Sigmoid colon (tissue), 7 donors: ENCODE measurements around the gene FABP3. TPM values are rescaled to one million over a fixed set of nuclear protein-coding genes. Genes with fewer than 3 reads are reported as not detected.

ENCODE experiments used
- DNase-seq: peaks from one replicate; pipeline ENCODE4 v3.0.0-alpha.2; 2019
- H3K27ac ChIP-seq, 4 donors: fragments of 200-600 bp; sonication (generic); one replicate each; pipeline ENCODE4 v1.5.1; 2016 to 2019; ENCODE audit warnings: mild to moderate bottlenecking in 1 of 4
- H3K27me3 ChIP-seq, 3 donors: fragments of 200-600 bp; sonication (generic); one replicate each; pipeline ENCODE4 v1.5.1; 2019; ENCODE audit warnings: mild to moderate bottlenecking in 1 of 3
- H3K36me3 ChIP-seq, 4 donors: fragments of 200-600 bp; sonication (generic); one replicate each; pipeline ENCODE4 v1.5.1; 2016 to 2019
- H3K4me1 ChIP-seq, 4 donors: fragments of 200-600 bp; sonication (generic); one replicate each; pipeline ENCODE4 v1.5.1; 2017 to 2019
- H3K4me3 ChIP-seq, 4 donors: fragments of 200-600 bp; sonication (generic); one replicate each; pipeline ENCODE4 v1.5.1; 2017 to 2019; ENCODE audit warnings: mild to moderate bottlenecking in 2 of 4, moderate library complexity in 1 of 4
- H3K9me3 ChIP-seq, 4 donors: fragments of 200-600 bp in 3 of 4; sonication (generic) in 3 of 4; one replicate each; pipeline versions ENCODE4 v1.5.1 to v1.6.1; 2013 to 2019
- EP300 ChIP-seq, 4 donors: sonication (generic); formaldehyde crosslinking; IDR thresholded peaks; one replicate each; pipeline ENCODE4 v1.6.1; 2017; ENCODE audit warnings: antibody characterized with exemption in 4 of 4
- POLR2A ChIP-seq, 2 donors: fragments of 450-650 bp; IDR thresholded peaks; one replicate each; pipeline ENCODE4 v1.6.1; 2016; ENCODE audit warnings: antibody characterized with exemption in 2 of 2, mild to moderate bottlenecking in 2 of 2, moderate library complexity in 2 of 2
- POLR2AphosphoS5 ChIP-seq, 4 donors: sonication (generic); formaldehyde crosslinking; IDR thresholded peaks; one replicate each; pipeline ENCODE4 v1.6.1; 2017; ENCODE audit warnings: antibody characterized with exemption in 4 of 4
- WGBS, 2 donors: extraction: QIAGEN DNeasy Blood & Tissue Kit; methylation state at CpG; one replicate each; pipeline ENCODE4 v1.1.7; 2013; 5-methylcytosine and 5-hydroxymethylcytosine counted together
- intact Hi-C: fragments of 100-400 bp; cut with DNase I; formaldehyde crosslinking; loops from one replicate; pipeline ENCODE4 v1.15.1; 2023
- polyA plus RNA-seq, 3 donors: library from polyadenylated mRNA; stranded (reverse); fragments of 200-250 nt; gene quantifications; one replicate each; pipeline ENCODE4 v1.2.3, GENCODE V29; 2013
- total RNA-seq, 4 donors: library from RNA; depleted of rRNA; stranded (reverse); fragments of >200 nt; gene quantifications; one replicate each; pipeline ENCODE4 v1.1.0, GENCODE V29; 2016
- TF ChIP-seq, protein P1 (sequence below), 4 experiments: fragments of 450-650 bp in 3 of 4; fragments of 200-600 bp in 1 of 4; IDR thresholded peaks; one replicate each; pipeline ENCODE4 v1.5.1; 2016 to 2019; ENCODE audit warnings: antibody characterized with exemption in 4 of 4, mild to moderate bottlenecking in 3 of 4, moderate library complexity in 2 of 4
- donor health status: healthy with polysubstance abuse.
- donor health status: Bipolar disorder and iron deficiency.
- donor health status: healthy.

The FABP3 gene
- total RNA-seq (10 to 100 TPM in 3 of 4 donors, 1 to 10 TPM in 1; 6.4 to 26.3 (median 19.6) TPM), polyA plus RNA-seq (10 to 100 TPM; 10.0 to 31.2 (median 16.4) TPM)

- peak within 1 kb of the TSS; percentile 79 to 89 (median 85) for H3K27ac ChIP-seq
These were observed at the start of gene FABP3 for GRCh38 chr1:31373056-31373896. FABP3 (minus strand) TSS chr1:31373076; CDS start chr1:31373014, 62 bp downstream.

DNA sequence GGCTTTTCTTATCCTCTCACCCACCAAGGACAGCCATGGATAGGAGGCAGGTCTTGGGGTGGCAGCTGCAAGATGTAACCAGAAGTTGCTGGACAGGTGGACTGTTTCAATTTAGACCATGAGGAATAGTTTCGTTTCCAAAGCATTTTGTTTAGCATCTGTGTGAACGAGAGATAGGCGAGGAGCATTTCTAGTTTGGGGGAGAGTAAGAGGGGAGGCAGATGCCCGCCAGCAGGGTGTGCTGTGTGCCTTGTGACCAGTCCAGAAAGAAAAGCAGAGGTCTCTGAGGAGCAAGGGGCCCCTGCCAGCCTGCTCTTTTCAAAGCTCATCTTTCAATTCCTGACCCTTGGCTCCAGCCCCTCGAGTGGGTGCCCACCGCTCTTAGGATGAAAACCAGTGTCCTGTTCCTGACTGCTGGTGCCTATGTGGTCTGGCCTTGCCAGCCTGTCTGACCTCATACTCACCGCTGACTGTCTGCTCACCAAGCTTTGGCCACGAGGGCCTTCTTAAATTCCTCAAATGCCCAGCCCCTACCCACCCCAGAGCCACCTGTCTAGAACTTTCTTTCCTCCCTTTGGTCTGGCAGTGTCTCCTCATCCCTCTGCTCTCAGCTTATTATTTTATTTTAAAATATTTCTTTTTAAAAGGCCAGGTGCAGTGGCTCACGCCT is 48.6 kb upstream of the FABP3 start:
- DNase-seq: no peak
- Histone ChIP-seq H3K27ac (no peak overlapping the region), H3K4me1 (no peaks in the 10 kb centered on the region), H3K9me3 (no peaks in the 10 kb centered on the region), H3K4me3 (no peak overlapping the region), H3K27me3 (no peaks in the 10 kb centered on the region), H3K36me3 (no peaks in the 10 kb centered on the region)
- intact Hi-C loops: loop anchor here (1.0 to 2.0 kb wide), 2 partner anchors 25 to 238 kb away; no protein-coding TSS in a partner anchor
- TF ChIP-seq EP300 (IDR thresholded peaks at IDR 0.05): no peak
- TF ChIP-seq, protein P1, sequence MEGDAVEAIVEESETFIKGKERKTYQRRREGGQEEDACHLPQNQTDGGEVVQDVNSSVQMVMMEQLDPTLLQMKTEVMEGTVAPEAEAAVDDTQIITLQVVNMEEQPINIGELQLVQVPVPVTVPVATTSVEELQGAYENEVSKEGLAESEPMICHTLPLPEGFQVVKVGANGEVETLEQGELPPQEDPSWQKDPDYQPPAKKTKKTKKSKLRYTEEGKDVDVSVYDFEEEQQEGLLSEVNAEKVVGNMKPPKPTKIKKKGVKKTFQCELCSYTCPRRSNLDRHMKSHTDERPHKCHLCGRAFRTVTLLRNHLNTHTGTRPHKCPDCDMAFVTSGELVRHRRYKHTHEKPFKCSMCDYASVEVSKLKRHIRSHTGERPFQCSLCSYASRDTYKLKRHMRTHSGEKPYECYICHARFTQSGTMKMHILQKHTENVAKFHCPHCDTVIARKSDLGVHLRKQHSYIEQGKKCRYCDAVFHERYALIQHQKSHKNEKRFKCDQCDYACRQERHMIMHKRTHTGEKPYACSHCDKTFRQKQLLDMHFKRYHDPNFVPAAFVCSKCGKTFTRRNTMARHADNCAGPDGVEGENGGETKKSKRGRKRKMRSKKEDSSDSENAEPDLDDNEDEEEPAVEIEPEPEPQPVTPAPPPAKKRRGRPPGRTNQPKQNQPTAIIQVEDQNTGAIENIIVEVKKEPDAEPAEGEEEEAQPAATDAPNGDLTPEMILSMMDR (IDR thresholded peaks at IDR 0.05): peak in 1 of 4 experiments; percentile 11
- WGBS, 2 donors: 61 to 64% methylated on average over 9 of the region's 9 CpGs

More at GRCh38 chr1:31373056-31373896, at the start of gene FABP3:
- Histone ChIP-seq H3K27me3 (no peaks in the 10 kb centered on the region), H3K9me3 (no peaks in the 10 kb centered on the region), H3K36me3 (no peaks in the 10 kb centered on the region), H3K4me3 (peak within 1 kb of the TSS; percentile 29 to 55 (median 52)), H3K4me1 (peaks cover 0 to 49% (median 44%) of the 10 kb centered on the region in 4 donors)
- TF ChIP-seq, protein P1 (IDR thresholded peaks at IDR 0.05): no peak
- TF ChIP-seq POLR2A (IDR thresholded peaks at IDR 0.05) (peak in 1 of 2 donors; percentile 27), EP300 (IDR thresholded peaks at IDR 0.05) (peak in 1 of 4 donors; percentile 64), POLR2AphosphoS5 (IDR thresholded peaks at IDR 0.05) (peak in 3 of 4 donors; percentile 29 to 83 (median 45))
- intact Hi-C loops: no loop called here
- DNase-seq: peak; percentile 90
- WGBS, 2 donors: 7 to 24% methylated on average over 44 of the region's 44 CpGs

GRCh38 chr1:31420716-31421115 is 47.8 kb upstream of the FABP3 start:
- no peak for DNase-seq
- intact Hi-C loops: no loop called here
- H3K27me3 ChIP-seq: no peaks in the 10 kb centered on the region
- TF ChIP-seq EP300 (IDR thresholded peaks at IDR 0.05): no peak
- TF ChIP-seq POLR2A (IDR thresholded peaks at IDR 0.05): no peak
- TF ChIP-seq POLR2AphosphoS5 (IDR thresholded peaks at IDR 0.05): no peak
- TF ChIP-seq, protein P1 (IDR thresholded peaks at IDR 0.05): no peak
- H3K4me3 ChIP-seq: no peak overlapping the region
- no peaks in the 10 kb centered on the region for H3K9me3 ChIP-seq
- H3K4me1 ChIP-seq: no peaks in the 10 kb centered on the region
- H3K27ac ChIP-seq: no peak overlapping the region
- H3K36me3 ChIP-seq: no peaks in the 10 kb centered on the region
- 80 to 88% methylated on average over 5 of the region's 5 CpGs for WGBS, 2 donors

- DNase-seq: no peak
- peaks cover 0 to 3% (median 3%) of the 10 kb centered on the region in 4 donors for H3K4me1 ChIP-seq
- no peak for TF ChIP-seq POLR2A (IDR thresholded peaks at IDR 0.05)
- no peak for TF ChIP-seq POLR2AphosphoS5 (IDR thresholded peaks at IDR 0.05)
- TF ChIP-seq, protein P1 (IDR thresholded peaks at IDR 0.05): no peak
- TF ChIP-seq EP300 (IDR thresholded peaks at IDR 0.05): no peak
- H3K36me3 ChIP-seq: no peaks in the 10 kb centered on the region
- H3K4me3 ChIP-seq: no peak overlapping the region
- 71 to 75% methylated on average over 4 of the region's 4 CpGs for WGBS, 2 donors
- H3K27me3 ChIP-seq: peaks cover 0 to 10% (median 8%) of the 10 kb centered on the region in 3 donors
- H3K9me3 ChIP-seq: no peaks in the 10 kb centered on the region
- no peak overlapping the region for H3K27ac ChIP-seq
- intact Hi-C loops: no loop called here
These were observed 45.9 kb upstream of the FABP3 start for GRCh38 chr1:31418626-31419323.
